Large intestine (tissue), 12 donors: ENCODE data around the gene PTGES. TPM values are rescaled to one million over a fixed set of nuclear protein-coding genes. Genes with fewer than 3 reads are reported as not detected.
"Not testable (repeated sequence)": the region's sequence is repeated elsewhere in the genome, so short reads cannot be mapped to it uniquely, and the experiment has no call there.

Experiments
- DNase-seq, 2 donors: peaks; one replicate each; pipeline versions ENCODE4 v3.0.0 to v3.0.0-alpha.2; 2013
- H3K27ac ChIP-seq: one replicate; pipeline ENCODE4 v1.5.1; 2013; ENCODE audit warnings: low read length
- H3K27me3 ChIP-seq: 2 replicates; pipeline ENCODE4 v1.6.1; 2013; ENCODE audit warnings: low read length; ENCODE audit not compliant: control insufficient read depth, insufficient read depth
- H3K36me3 ChIP-seq: 2 replicates; pipeline ENCODE4 v1.6.1; 2013; ENCODE audit warnings: low read length; ENCODE audit not compliant: control insufficient read depth, insufficient read depth
- H3K4me1 ChIP-seq: one replicate; pipeline ENCODE4 v1.6.1; 2013; ENCODE audit warnings: low read length; ENCODE audit not compliant: control insufficient read depth, insufficient read depth
- H3K4me3 ChIP-seq: one replicate; pipeline ENCODE4 v1.5.1; 2013; ENCODE audit warnings: low read length
- H3K9me3 ChIP-seq: one replicate; pipeline ENCODE4 v1.6.1; 2013; ENCODE audit warnings: mild to moderate bottlenecking, low read depth, low read length, moderate library complexity; ENCODE audit not compliant: control insufficient read depth
- WGBS: methylation state at CpG from one replicate; pipeline ENCODE4 v1.1.5; 2013; ENCODE audit warnings: low lambda C conversion rate; ENCODE audit not compliant: insufficient coverage; 5-methylcytosine and 5-hydroxymethylcytosine counted together
- long read RNA-seq, 11 donors: transcript quantifications; one replicate each; lab custom pipeline, GENCODE V29; 2026
- polyA plus RNA-seq: library from polyadenylated mRNA; unstranded; fragments of 120-200 nt; gene quantifications from one replicate; pipeline ENCODE4 v1.2.1, GENCODE V29; 2013

Gene PTGES, protein sequence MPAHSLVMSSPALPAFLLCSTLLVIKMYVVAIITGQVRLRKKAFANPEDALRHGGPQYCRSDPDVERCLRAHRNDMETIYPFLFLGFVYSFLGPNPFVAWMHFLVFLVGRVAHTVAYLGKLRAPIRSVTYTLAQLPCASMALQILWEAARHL
- polyA plus RNA-seq: 4.9 TPM
- long read RNA-seq, donor 1, partial matches to known transcripts: 0 of 1 reads
- long read RNA-seq, donor 1, other reads (novel, unspliced or antisense): 0 of 1 reads
- long read RNA-seq, donor 2, partial matches to known transcripts: 0 of 2 reads
- long read RNA-seq, donor 2, other reads (novel, unspliced or antisense): 0 of 2 reads
- long read RNA-seq, donor 3: 0 reads
- long read RNA-seq, donor 4, partial matches to known transcripts: 0 of 1 reads
- long read RNA-seq, donor 4, other reads (novel, unspliced or antisense): 0 of 1 reads
- long read RNA-seq, donor 5: 0 reads
- long read RNA-seq, donor 6, partial matches to known transcripts: 0 of 3 reads
- long read RNA-seq, donor 6, other reads (novel, unspliced or antisense): 0 of 3 reads
- long read RNA-seq, donor 7, partial matches to known transcripts: 0 of 2 reads
- long read RNA-seq, donor 7, other reads (novel, unspliced or antisense): 0 of 2 reads
- long read RNA-seq, donor 8, partial matches to known transcripts: 0 of 1 reads
- long read RNA-seq, donor 8, other reads (novel, unspliced or antisense): 0 of 1 reads
- long read RNA-seq, donor 9, partial matches to known transcripts: 0 of 3 reads
- long read RNA-seq, donor 9, other reads (novel, unspliced or antisense): 0 of 3 reads
- long read RNA-seq, donor 10, partial matches to known transcripts: 0 of 3 reads
- long read RNA-seq, donor 10, other reads (novel, unspliced or antisense): 0 of 3 reads
- long read RNA-seq, donor 11: 0 reads

DNA sequence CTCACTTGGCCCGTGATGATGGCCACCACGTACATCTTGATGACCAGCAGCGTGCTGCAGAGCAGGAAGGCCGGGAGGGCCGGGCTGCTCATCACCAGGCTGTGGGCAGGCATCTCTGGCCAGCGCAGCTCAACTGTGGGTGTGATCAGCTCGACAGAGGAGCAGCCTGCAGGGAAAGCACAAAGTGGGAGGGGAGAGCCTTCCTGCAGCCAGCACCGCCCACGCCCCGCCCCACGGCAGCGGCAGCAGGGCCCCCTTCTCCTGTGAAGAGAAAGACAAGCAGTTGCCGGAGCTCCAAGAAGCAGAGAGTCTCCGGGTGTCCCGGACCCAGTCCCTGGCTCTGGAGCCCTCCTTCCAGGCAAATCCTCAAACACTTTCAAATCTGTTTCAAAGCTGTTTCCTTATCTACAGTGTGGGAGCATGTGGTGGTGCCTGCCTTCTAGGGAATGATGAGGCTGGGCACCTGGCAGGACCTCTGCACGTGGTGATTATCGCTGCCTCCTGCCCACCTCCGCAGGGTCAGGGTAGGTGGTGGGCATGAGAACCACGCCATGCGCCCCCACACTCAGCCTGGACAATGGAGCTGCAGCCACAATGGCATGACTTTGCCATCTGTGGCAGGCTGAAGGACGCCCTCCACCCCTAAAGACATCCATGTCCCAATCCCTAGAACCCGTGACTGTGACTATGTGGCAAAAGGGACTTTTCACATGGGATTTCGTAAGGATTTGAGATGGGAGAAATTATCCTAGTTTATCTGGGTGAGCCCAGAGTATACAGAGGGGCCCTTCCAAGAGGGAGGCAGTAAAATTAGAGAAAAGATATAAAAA lies at the start of gene PTGES:
Gene PTGES (minus strand): TSS at position 143 of the 830 bp plus-strand sequence. CDS start 30 bp downstream, at position 113.
- peaks cover 12% of the 10 kb centered on the region for H3K4me1 ChIP-seq
- H3K27ac ChIP-seq: peak within 1 kb of the TSS; percentile 41
- DNase-seq: peak; percentile 71 to 75
- H3K9me3 ChIP-seq: no peaks in the 10 kb centered on the region
- peaks cover 10% of the 10 kb centered on the region for H3K27me3 ChIP-seq
- no CpG with 5 or more reads among the region's 23 CpGs for WGBS
- peak within 1 kb of the TSS; percentile 30 for H3K4me3 ChIP-seq
- no peaks in the 10 kb centered on the region for H3K36me3 ChIP-seq

DNA sequence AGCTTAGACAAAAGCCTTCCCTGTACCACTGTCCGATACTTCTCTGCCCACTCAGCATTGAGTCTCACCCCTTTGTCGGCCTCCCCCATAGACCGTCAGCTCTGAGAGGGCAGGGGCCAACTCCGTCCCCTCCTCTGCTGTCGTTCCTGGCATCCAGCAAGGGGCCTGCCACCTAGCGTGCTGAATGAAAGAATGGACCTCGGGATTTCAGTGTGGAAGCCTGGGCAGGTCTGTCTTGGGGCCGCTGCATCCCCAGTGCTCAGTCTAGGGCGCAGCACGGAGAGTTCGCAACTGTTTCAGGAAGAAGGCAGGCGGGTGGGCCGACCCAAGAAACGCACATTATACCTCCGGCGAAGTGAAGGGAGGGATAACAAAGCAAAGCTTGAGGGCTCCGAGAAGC lies 48.7 kb upstream of the PTGES start:
- 90% methylated on average over 4 of the region's 17 CpGs for WGBS

DNA sequence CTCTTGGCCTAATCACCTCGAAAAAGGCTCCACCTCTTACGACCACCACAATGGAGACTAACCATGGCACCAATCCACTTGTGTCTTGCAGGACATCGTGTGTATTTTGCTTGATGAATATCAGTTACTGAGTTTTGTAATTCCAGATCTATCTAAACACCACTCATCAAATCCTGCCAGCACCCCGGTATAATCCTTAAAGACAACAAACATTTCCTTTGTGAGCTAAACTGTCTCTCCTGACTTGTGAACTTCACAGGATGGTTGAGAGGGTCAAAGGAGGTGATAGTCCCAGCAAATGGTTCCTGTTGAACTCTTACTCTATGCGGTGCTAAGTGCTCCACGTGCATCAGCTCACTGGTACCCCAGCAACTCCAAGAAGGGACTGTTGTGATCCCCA lies 46.1 kb upstream of the PTGES start:
- Histone ChIP-seq H3K36me3 (no peaks in the 10 kb centered on the region), H3K4me3 (no peak overlapping the region), H3K27me3 (no peaks in the 10 kb centered on the region), H3K4me1 (peaks cover 3% of the 10 kb centered on the region), H3K27ac (no peak overlapping the region), H3K9me3 (no peaks in the 10 kb centered on the region)
- no CpG with 5 or more reads among the region's 6 CpGs for WGBS
- no peak for DNase-seq

More for the DNA sequence above, 48.7 kb upstream of the PTGES start:
- no peak overlapping the region for H3K4me3 ChIP-seq
- no peak overlapping the region for H3K27ac ChIP-seq
- H3K27me3 ChIP-seq: no peaks in the 10 kb centered on the region
- H3K36me3 ChIP-seq: peaks cover 3% of the 10 kb centered on the region
- DNase-seq: no peak
- peaks cover 10% of the 10 kb centered on the region for H3K4me1 ChIP-seq
- no peaks in the 10 kb centered on the region for H3K9me3 ChIP-seq

DNA sequence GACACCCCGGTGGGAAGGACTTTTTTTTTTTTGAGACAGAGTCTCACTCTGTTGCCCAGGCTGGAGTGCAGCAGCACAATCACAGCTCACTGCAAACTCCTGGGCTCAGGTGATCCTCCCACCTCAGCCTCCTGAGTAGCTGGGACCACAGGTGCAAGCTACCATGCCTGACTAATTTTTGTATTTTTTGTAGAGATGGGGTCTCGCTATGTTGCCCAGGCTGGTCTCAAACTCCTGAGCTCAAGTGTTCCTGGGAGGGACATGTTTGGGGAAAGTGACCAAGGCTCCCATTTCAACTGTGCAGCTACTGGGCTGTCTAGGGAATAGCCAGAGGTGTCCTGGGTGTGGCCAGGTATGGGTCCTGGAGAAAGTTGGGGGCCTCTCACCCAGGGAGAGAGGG lies 43.2 kb upstream of the PTGES start:
- H3K9me3 ChIP-seq, DNase-seq, H3K4me1 ChIP-seq, H3K4me3 ChIP-seq, H3K27ac ChIP-seq, H3K36me3 ChIP-seq, H3K27me3 ChIP-seq: not testable (repeated sequence)
- WGBS: no CpG with 5 or more reads among the region's 2 CpGs

DNA sequence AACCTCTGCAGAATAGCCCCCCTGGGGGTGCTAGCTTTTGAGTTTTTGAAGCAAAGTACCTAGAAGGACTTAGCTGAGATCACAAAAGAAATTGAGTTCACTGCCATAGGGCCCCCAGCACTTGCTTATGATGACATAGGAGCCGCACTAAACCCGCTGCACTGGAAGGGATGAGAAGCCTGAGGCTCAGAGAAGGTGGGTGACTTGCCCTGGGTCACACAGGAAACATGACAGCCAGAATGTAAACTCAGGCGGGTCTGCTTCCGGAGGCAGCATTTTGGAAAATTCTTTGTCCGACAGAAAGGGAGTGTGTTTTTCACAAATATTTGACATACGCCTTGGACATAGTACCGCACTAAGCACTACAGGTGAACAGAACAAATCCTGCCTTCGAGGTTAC lies 41.7 kb upstream of the PTGES start:
- no peak overlapping the region for H3K4me3 ChIP-seq
- no CpG with 5 or more reads among the region's 8 CpGs for WGBS
- DNase-seq: no peak
- H3K27me3 ChIP-seq: peaks cover 3% of the 10 kb centered on the region
- no peaks in the 10 kb centered on the region for H3K9me3 ChIP-seq
- no peak overlapping the region for H3K27ac ChIP-seq
- no peaks in the 10 kb centered on the region for H3K36me3 ChIP-seq
- no peaks in the 10 kb centered on the region for H3K4me1 ChIP-seq

DNA sequence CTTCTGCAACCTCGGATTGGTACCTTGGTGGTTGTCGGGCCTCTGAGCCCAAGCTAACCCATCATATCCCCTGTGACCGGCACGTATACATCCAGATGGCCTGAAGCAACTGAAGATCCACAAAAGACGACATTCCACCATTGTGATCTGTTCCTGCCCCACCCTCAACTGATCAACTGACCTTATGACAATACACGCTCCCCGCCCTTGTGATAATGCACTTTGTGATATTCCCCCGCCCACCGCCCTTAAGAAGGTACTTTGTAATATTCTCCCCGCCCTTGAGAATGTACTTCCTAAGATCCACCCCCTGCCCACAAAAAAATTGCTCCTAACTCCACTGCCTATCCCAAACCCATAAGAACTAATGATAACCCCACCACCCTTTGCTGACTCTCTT lies 33.6 kb upstream of the PTGES start:
- H3K27me3 ChIP-seq: peaks cover 2% of the 10 kb centered on the region
- no peaks in the 10 kb centered on the region for H3K36me3 ChIP-seq
- no CpG with 5 or more reads among the region's 10 CpGs for WGBS
- no peak for DNase-seq
- H3K27ac ChIP-seq: no peak overlapping the region
- H3K9me3 ChIP-seq: no peaks in the 10 kb centered on the region
- H3K4me3 ChIP-seq: no peak overlapping the region
- no peaks in the 10 kb centered on the region for H3K4me1 ChIP-seq

DNA sequence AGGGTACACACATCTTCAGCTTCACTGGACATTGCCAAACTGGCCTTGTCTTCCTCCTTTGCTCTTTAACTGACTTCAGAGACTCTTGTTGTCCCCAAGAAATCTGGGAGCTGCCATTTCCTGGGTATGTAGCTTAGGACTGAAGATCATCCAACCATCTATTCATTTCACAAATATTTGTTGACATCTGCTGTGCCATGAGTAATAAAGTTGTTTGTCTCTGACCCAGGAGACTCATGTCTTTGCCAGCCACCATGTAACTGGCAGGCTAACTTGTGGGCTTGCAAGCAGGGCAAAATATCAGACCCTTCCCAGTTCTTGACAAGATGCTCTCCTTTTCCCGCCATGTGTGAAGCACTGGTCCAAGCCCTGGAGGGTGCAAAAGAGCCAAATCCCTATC lies 33.0 kb upstream of the PTGES start:
- H3K4me3 ChIP-seq: no peak overlapping the region
- H3K9me3 ChIP-seq: no peaks in the 10 kb centered on the region
- no peak overlapping the region for H3K27ac ChIP-seq
- WGBS: no CpG with 5 or more reads among the region's 1 CpG
- no peak for DNase-seq
- H3K36me3 ChIP-seq: no peaks in the 10 kb centered on the region
- H3K4me1 ChIP-seq: no peaks in the 10 kb centered on the region
- peaks cover 2% of the 10 kb centered on the region for H3K27me3 ChIP-seq

DNA sequence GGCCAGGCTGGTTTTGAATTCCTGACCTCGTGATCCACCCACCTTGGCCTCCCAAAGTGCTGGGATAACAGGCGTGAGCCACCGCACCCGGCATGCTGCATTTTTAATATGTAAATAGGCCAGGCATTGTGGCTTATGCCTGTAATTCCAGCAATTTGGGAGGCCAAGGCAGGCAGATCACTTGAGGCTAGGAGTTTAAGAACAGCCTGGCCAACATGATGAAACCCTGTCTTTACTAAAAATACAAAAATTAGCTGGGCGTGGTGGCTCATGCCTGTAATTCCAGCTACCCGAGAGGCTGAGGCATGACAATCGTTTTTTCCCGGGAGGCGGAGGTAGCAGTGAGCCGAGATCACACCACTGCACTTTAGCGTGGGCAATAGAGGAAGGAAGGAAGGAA lies 32.1 kb upstream of the PTGES start:
- H3K4me3 ChIP-seq, DNase-seq, H3K27me3 ChIP-seq, H3K4me1 ChIP-seq, H3K9me3 ChIP-seq, H3K27ac ChIP-seq, H3K36me3 ChIP-seq: not testable (repeated sequence)
- WGBS: 90% methylated on average over 2 of the region's 11 CpGs

DNA sequence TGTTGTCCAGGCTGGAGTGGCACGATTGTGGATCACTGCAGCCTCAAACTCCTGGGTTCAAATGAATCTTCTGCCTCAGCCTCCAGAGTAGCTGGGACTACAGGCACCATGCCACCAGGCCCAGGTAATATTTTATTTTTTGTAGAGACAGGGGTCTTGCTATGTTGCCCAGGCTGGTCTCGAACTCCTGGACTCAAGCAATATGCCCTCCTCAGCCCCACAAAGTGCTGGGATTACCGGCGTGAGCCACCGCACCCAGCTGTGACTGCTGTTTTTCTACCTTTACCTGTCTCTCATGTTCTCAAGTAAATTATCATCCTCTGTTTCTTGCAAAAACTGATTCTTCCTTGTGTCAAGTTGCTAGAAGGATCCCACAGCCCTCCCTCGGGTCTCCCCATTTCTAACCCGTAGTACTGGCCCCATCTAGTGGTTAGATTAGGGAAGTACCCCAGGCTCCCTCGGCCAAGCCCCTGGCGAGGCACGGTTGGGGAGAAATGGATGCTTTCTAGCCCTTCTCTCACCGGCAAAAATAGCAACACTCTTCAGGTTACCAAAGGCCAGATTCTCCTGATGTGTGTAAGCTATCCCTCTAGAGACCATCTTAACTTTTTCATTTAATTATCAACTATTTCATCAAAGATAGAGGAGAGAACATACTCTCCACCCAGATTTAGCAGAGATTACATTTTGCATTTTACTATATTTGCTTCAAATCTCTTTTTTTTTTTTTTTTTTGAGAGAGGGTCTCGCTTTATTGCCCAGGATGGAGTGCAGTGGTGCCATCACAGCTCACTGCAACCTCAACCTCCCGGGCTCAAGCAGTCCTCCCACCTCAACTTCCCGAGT lies 30.9 kb upstream of the PTGES start:
- DNase-seq: peak in 1 of 2 donors; percentile 56
- Histone ChIP-seq H3K36me3 (no peaks in the 10 kb centered on the region), H3K9me3 (no peaks in the 10 kb centered on the region), H3K27ac (no peak overlapping the region), H3K4me1 (no peaks in the 10 kb centered on the region), H3K4me3 (no peak overlapping the region), H3K27me3 (peaks cover 2% of the 10 kb centered on the region)
- WGBS: no CpG with 5 or more reads among the region's 14 CpGs
